ENCODE data around the gene NUDT9. TPM values are rescaled to one million over a fixed set of nuclear protein-coding genes. Genes with fewer than 3 reads are reported as not detected.
A peak's percentile ranks its signal among the peaks of the same experiment; 100 is the strongest.

NUDT9 gene
- total RNA-seq, result 10 to 100 TPM; 20.4 to 38.2 (median 28.4) TPM

GRCh38 chr4:87422104-87423052 is at the start of gene NUDT9:
Gene NUDT9 (plus strand): TSS chr4:87422573. CDS start chr4:87422906, 333 bp downstream.
- DNase-seq, result peak; percentile 95 to 97
- peak in 1 of 2 donors; percentile 77 for TF ChIP-seq POLR2A (IDR thresholded peaks at IDR 0.05)
- TF ChIP-seq CTCF (IDR thresholded peaks at IDR 0.05), result no peak
- peak within 1 kb of the TSS; percentile 88 to 98 (median 89) for H3K27ac ChIP-seq
- peaks cover 24 to 26% of the 10 kb centered on the region in 2 donors for H3K4me1 ChIP-seq
- peak within 1 kb of the TSS; percentile 23 to 78 (median 60) for H3K4me3 ChIP-seq (replicated peaks in 1 of 3)
- no peaks in the 10 kb centered on the region for H3K36me3 ChIP-seq
- intact Hi-C loops (cut with DNase I), result no loop called here
- 0 to 3% methylated on average over 35 to 58 of the region's 58 CpGs for WGBS, 2 donors
- H3K9me3 ChIP-seq, result no peaks in the 10 kb centered on the region
- no peaks in the 10 kb centered on the region for H3K27me3 ChIP-seq

GRCh38 chr4:87375719-87376291 is 46.6 kb upstream of the NUDT9 start:
- DNase-seq, result peak; percentile 40 to 47
- no peak overlapping the region for H3K27ac ChIP-seq
- TF ChIP-seq POLR2A (IDR thresholded peaks at IDR 0.05) (no peak), CTCF (IDR thresholded peaks at IDR 0.05) (peak; percentile 31 to 85 (median 70))
- WGBS, 2 donors, result 53% methylated on average over 4 of the region's 4 CpGs
- no peaks in the 10 kb centered on the region for H3K36me3 ChIP-seq
- peaks cover 0 to 4% of the 10 kb centered on the region in 2 donors for H3K4me1 ChIP-seq
- no peak overlapping the region for H3K4me3 ChIP-seq (replicated peaks in 1 of 3)
- intact Hi-C loops (cut with DNase I), result loop anchor here (5.0 kb wide), 1 partner anchor 91 kb away; no protein-coding TSS in a partner anchor
- no peaks in the 10 kb centered on the region for H3K9me3 ChIP-seq
- no peaks in the 10 kb centered on the region for H3K27me3 ChIP-seq

GRCh38 chr4:87377816-87378215 is 44.6 kb upstream of the NUDT9 start:
- Histone ChIP-seq H3K27me3 (no peaks in the 10 kb centered on the region), H3K4me1 (peaks cover 0 to 4% of the 10 kb centered on the region in 2 donors), H3K27ac (no peak overlapping the region), H3K4me3 (replicated peaks in 1 of 3) (no peak overlapping the region), H3K36me3 (no peaks in the 10 kb centered on the region), H3K9me3 (no peaks in the 10 kb centered on the region)
- TF ChIP-seq POLR2A (IDR thresholded peaks at IDR 0.05), result no peak
- no peak for TF ChIP-seq CTCF (IDR thresholded peaks at IDR 0.05)
- no peak for DNase-seq
- intact Hi-C loops (cut with DNase I), result loop anchor here (5.0 kb wide), 1 partner anchor 89 kb away; no protein-coding TSS in a partner anchor
- WGBS, 2 donors, result 89 to 91% methylated on average over 2 of the region's 2 CpGs

- no peaks in the 10 kb centered on the region for H3K27me3 ChIP-seq
- 76 to 83% methylated on average over 2 of the region's 2 CpGs for WGBS, 2 donors
- no peak overlapping the region for H3K27ac ChIP-seq
- TF ChIP-seq CTCF (IDR thresholded peaks at IDR 0.05) (no peak), POLR2A (IDR thresholded peaks at IDR 0.05) (no peak)
- H3K9me3 ChIP-seq, result no peaks in the 10 kb centered on the region
- no peaks in the 10 kb centered on the region for H3K36me3 ChIP-seq
- DNase-seq, result no peak
- intact Hi-C loops (cut with DNase I), result no loop called here
- H3K4me1 ChIP-seq, result no peaks in the 10 kb centered on the region
- no peak overlapping the region for H3K4me3 ChIP-seq (replicated peaks in 1 of 3)
Observed at GRCh38 chr4:87382116-87382515, 40.3 kb upstream of the NUDT9 start.

Data from thyroid gland (tissue), 4 donors.